Activated CD8-positive, alpha-beta memory T cell treated with anti-CD3 and anti-CD28 coated beads for 36 hours (primary cell): Measurements from ENCODE around the gene CHP2. TPM values are rescaled to one million over a fixed set of nuclear protein-coding genes. Genes with fewer than 3 reads are reported as not detected.
"Not testable (repeated sequence)": the region's sequence is repeated elsewhere in the genome, so short reads cannot be mapped to it uniquely, and the experiment has no call there.

ENCODE experiments used
- CTCF ChIA-PET: fragments of 350-600 bp; sonication (Branson Sonifier 250); formaldehyde crosslinking; loops from one replicate; lab custom pipeline; 2021; ENCODE audit warnings: antibody characterized with exemption; lab: Charles Lee
- POLR2A ChIA-PET: fragments of 350-600 bp; sonication (Branson Sonifier 250); formaldehyde crosslinking; loops from one replicate; lab custom pipeline; 2021; ENCODE audit warnings: antibody characterized with exemption; lab: Charles Lee
- total RNA-seq, 2 experiments: library from RNA; stranded (reverse); gene quantifications; one replicate each; pipeline ENCODE4 v1.2.3, GENCODE V29; 2021

Gene CHP2
- total RNA-seq, 2 experiments from 2014 or later, result not detected

- ChIA-PET CTCF (no interaction called here), POLR2A (no interaction called here)
Observed at GRCh38 chr16:23741675-23742303, 13.0 kb upstream of the CHP2 start.

- CTCF ChIA-PET, result no interaction called here
Observed at GRCh38 chr16:23742766-23743165, 12.1 kb upstream of the CHP2 start.

GRCh38 chr16:23745263-23745662 is 9.6 kb upstream of the CHP2 start:
- ChIA-PET CTCF (no interaction called here), POLR2A (interaction anchor here (0.7 kb wide), 1 partner anchor 30 kb away, joined by 3 read pairs; no protein-coding TSS in a partner anchor)

More at GRCh38 chr16:23742766-23743165, 12.1 kb upstream of the CHP2 start:
- POLR2A ChIA-PET, result no interaction called here

GRCh38 chr16:23748630-23749029 is 6.2 kb upstream of the CHP2 start:
- POLR2A ChIA-PET, result no interaction called here
- CTCF ChIA-PET, result no interaction called here

GRCh38 chr16:23751053-23751452 is 3.8 kb upstream of the CHP2 start:
- POLR2A ChIA-PET, result not testable (repeated sequence)

GRCh38 chr16:23753908-23754593 is 775 bp upstream of the CHP2 start:
- CTCF ChIA-PET, result no interaction called here
- POLR2A ChIA-PET, result no interaction called here

More at GRCh38 chr16:23751053-23751452, 3.8 kb upstream of the CHP2 start:
- CTCF ChIA-PET, result not testable (repeated sequence)

GRCh38 chr16:23755484-23755809 is 621 bp downstream of the CHP2 start:
- POLR2A ChIA-PET, result no interaction called here
- CTCF ChIA-PET, result interaction anchor here (0.9 kb wide), 1 partner anchor 46 kb away, joined by 3 read pairs; no protein-coding TSS in a partner anchor

GRCh38 chr16:23757116-23757515 is 2.3 kb downstream of the CHP2 start:
- ChIA-PET POLR2A (interaction anchor here (0.6 kb wide), 1 partner anchor 26 kb away, joined by 3 read pairs; no protein-coding TSS in a partner anchor), CTCF (no interaction called here)

- POLR2A ChIA-PET, result interaction anchor here (0.6 kb wide), 1 partner anchor 25 kb away, joined by 3 read pairs; no protein-coding TSS in a partner anchor
- CTCF ChIA-PET, result no interaction called here
Observed at GRCh38 chr16:23757937-23758619, 3.3 kb downstream of the CHP2 start.

GRCh38 chr16:23765933-23766332 is 11.1 kb downstream of the CHP2 start:
- POLR2A ChIA-PET, result no interaction called here

GRCh38 chr16:23768581-23768980 is 13.8 kb downstream of the CHP2 start:
- ChIA-PET CTCF (no interaction called here), POLR2A (interaction anchor here (0.6 kb wide), 1 partner anchor 284 kb away, joined by 3 read pairs; no protein-coding TSS in a partner anchor)

More at GRCh38 chr16:23765933-23766332, 11.1 kb downstream of the CHP2 start:
- CTCF ChIA-PET, result no interaction called here

- ChIA-PET CTCF (interaction anchor here (1.1 kb wide), 1 partner anchor 30 kb away, joined by 4 read pairs; no protein-coding TSS in a partner anchor), POLR2A (no interaction called here)
Observed at GRCh38 chr16:23771027-23771426, 16.2 kb downstream of the CHP2 start.

GRCh38 chr16:23771642-23772041 is 16.8 kb downstream of the CHP2 start:
- POLR2A ChIA-PET, result no interaction called here
- CTCF ChIA-PET, result interaction anchor here (1.1 kb wide), 1 partner anchor 29 kb away, joined by 4 read pairs; no protein-coding TSS in a partner anchor

- CTCF ChIA-PET, result no interaction called here
- POLR2A ChIA-PET, result no interaction called here
Observed at GRCh38 chr16:23773339-23773738, 18.5 kb downstream of the CHP2 start.

GRCh38 chr16:23781176-23781575 is 26.4 kb downstream of the CHP2 start:
- ChIA-PET CTCF (no interaction called here), POLR2A (no interaction called here)

GRCh38 chr16:23784811-23785447 is 30.1 kb downstream of the CHP2 start:
- CTCF ChIA-PET, result no interaction called here
- POLR2A ChIA-PET, result no interaction called here

GRCh38 chr16:23785842-23786241 is 31.0 kb downstream of the CHP2 start:
- ChIA-PET POLR2A (no interaction called here), CTCF (no interaction called here)

- CTCF ChIA-PET, result no interaction called here
- POLR2A ChIA-PET, result no interaction called here
Observed at GRCh38 chr16:23786964-23787561, 32.2 kb downstream of the CHP2 start.

GRCh38 chr16:23788685-23789084 is 33.9 kb downstream of the CHP2 start:
- CTCF ChIA-PET, result no interaction called here
- POLR2A ChIA-PET, result interaction anchor here (0.6 kb wide), 1 partner anchor 49 kb away, joined by 3 read pairs; no protein-coding TSS in a partner anchor
